GM12873 (cell line): ENCODE measurements around the gene MBOAT1.

Source experiments
- TF ChIP-seq, protein P1 (sequence below): IDR thresholded peaks from 2 replicates; pipeline ENCODE4 v1.5.1; 2012; ENCODE audit warnings: low read depth, mild to moderate bottlenecking, moderate library complexity, low read length, control low read depth; ENCODE audit not compliant: insufficient read depth; ENCODE audit errors: missing control alignments

The MBOAT1 gene

DNA sequence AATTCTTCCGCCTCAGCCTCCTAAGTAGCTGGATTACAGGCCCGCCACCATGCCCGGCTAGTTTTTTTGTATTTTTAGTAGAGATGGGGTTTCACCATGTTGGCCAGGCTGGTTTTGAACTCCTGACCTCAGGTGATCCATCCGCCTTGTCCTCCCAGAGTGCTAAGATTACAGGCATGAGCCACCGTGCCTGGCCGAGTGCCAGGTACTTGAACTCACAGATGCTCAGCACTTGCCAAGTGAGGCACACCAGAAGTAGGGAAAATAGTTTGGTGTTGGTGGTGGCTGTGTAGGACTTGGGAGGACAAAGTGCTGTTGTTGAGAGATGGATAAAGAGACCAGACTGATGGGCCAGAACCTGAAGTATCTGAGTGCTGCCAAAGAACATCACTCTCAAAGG lies 40.0 kb upstream of the MBOAT1 start:
- TF ChIP-seq, protein P1, sequence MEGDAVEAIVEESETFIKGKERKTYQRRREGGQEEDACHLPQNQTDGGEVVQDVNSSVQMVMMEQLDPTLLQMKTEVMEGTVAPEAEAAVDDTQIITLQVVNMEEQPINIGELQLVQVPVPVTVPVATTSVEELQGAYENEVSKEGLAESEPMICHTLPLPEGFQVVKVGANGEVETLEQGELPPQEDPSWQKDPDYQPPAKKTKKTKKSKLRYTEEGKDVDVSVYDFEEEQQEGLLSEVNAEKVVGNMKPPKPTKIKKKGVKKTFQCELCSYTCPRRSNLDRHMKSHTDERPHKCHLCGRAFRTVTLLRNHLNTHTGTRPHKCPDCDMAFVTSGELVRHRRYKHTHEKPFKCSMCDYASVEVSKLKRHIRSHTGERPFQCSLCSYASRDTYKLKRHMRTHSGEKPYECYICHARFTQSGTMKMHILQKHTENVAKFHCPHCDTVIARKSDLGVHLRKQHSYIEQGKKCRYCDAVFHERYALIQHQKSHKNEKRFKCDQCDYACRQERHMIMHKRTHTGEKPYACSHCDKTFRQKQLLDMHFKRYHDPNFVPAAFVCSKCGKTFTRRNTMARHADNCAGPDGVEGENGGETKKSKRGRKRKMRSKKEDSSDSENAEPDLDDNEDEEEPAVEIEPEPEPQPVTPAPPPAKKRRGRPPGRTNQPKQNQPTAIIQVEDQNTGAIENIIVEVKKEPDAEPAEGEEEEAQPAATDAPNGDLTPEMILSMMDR, result no peak

DNA sequence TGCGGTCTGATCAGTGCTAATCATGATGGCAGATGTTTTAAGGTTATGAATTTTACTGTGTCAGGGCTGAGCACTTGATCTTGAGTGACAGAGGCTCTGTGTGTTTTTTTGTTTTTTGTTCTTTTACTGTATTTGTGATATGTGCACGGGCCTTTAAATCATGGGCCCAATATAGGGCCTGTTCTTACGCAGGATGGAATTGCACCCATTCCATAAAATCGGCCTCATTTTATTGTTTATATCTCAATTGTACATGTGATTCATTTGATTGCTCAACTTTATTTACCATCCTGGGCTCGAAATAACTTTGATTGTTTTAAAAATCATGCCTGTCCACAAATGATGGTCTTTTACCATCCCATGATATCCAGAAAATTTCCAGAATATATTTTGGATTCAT lies 39.3 kb upstream of the MBOAT1 start:
- TF ChIP-seq, protein P1, result no peak

DNA sequence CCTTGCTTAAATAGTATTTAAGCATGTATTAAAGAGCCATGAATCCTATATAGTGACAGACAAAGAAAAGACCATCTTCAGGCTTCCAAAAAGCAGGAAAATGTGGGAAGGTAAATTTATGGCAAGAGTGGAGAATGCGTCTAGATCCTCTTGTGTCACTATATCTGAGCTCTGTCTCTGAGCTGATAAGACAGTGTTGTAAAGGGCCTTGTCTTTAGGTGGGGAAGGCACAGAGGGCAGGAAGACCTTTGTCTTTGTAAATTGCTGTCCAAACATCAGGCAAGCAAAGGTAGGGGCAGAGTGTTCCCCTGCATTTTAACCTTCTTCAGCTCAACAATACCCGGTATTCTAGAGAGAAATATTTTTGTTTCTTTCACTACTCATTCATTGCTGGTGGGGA lies 33.9 kb upstream of the MBOAT1 start:
- TF ChIP-seq, protein P1, result no peak

DNA sequence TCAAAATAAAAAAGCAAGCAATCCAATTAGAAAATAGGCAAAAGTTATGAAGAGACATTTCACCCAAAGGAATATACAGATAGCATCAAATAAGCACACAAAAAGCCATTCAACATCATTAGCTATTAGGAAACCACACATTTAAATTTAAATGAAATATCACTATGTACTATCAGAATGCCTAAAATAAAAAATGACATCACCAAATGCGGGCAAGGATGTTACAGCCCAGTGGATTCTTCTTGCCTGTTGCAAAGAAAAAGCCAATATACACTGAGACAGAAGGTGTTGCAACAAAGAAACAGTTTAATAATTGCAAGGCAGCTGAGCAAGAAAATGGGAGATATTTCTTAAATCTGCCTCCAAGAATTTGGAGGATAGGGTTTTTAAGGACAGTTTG lies 31.0 kb upstream of the MBOAT1 start:
- TF ChIP-seq, protein P1, result no peak

DNA sequence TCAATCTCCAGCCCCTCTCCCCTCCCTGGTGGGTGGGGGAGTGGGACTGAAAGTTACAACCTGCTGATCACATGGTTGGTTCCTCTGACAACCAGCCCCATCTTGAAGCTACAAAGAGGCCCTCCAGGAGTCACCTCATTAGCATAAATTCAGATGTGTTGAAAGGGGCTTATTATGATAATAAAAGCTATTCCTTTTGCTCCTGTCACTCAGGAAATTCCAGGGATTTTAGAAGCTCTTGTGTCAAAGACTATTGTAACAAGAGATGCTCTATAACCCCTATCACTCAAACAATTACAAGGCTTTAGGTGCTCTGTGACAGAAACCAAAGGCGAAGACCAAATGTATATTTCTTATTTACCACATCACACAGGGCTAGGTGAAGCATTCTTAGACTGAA lies 30.1 kb upstream of the MBOAT1 start:
- TF ChIP-seq, protein P1, result no peak

DNA sequence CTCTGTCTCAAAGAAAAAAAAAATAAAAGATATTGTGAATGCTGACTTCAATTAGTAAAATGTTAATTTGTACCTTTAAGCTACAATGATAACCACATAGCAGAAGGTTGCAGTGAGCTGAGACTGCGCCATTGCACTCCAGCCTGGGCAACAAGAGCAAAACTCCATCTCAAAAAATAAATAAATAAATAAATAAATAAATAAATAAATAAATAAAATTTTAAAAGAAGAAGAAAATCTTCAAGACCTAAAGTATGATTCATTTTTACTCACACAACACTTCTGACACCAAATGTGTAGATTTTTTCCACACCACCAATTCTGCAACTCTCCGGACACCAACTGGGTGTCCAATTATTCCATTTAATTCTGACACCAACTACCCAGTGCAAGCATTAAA lies 28.8 kb upstream of the MBOAT1 start:
- TF ChIP-seq, protein P1, result no peak

DNA sequence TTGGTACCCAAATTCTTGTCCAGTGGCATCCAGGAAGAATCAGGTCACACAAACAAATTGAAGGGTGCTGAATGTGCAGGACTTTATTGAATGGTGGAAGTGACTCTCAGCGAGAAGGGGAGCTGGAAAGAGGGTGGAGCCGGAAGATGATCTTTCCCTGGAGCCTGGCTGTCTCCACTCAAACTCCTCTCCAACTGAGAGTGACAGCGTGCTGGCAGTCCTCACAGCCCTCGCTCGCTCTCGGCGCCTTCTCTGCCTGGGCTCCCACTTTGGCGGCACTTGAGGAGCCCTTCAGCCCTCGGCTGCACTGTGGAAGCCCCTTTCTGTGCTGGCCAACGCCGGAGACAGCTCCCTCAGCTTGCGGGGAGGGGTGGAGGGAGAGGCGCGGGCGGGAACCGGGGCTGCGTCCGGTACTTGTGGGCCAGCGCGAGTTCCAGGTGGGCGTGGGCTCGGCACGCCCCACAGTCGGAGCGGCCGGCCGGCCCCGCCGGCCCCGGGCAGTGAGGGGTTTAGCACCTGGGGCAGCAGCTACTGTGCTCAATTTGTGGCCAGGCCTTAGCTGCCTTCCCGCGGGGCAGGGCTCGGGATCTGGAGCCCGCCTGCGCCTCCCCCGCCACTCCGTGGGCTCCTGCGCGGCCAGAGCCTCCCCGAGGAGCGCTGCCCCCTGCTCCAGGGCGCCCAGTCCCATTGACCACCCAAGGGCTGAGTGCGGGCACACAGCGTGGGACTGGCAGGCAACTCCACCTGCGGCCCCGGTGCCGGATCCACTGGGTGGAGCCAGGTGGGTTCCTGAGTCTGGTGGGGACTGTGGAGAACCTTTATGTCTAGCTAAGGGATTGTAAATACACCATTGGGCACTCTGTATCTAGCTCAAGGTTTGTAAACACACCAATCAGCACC lies 26.7 kb upstream of the MBOAT1 start:
- TF ChIP-seq, protein P1, result no peak
